CD4-positive, alpha-beta T cell treated with Interleukin-1 beta for 1 hour (primary cell): ENCODE data around the gene SMARCC1.

ENCODE experiments used
- DNase-seq, 2 donors: peaks; one replicate each; pipeline ENCODE4 v3.0.0-alpha.2; 2020 to 2022

The SMARCC1 gene

GRCh38 chr3:47692158-47692557 is 89.5 kb downstream of the SMARCC1 start:
- no peak for DNase-seq

GRCh38 chr3:47688488-47688887 is 93.2 kb downstream of the SMARCC1 start:
- DNase-seq: no peak

- DNase-seq: no peak
Measured at GRCh38 chr3:47685037-47685436, 96.7 kb downstream of the SMARCC1 start.

- DNase-seq: no peak
Measured at GRCh38 chr3:47681016-47681415, 100.7 kb downstream of the SMARCC1 start.

GRCh38 chr3:47678446-47679338 is 103.0 kb downstream of the SMARCC1 start:
- no peak for DNase-seq

- no peak for DNase-seq
Measured at GRCh38 chr3:47669026-47669749, 112.5 kb downstream of the SMARCC1 start.

- DNase-seq: no peak
Measured at GRCh38 chr3:47666118-47666517, 115.6 kb downstream of the SMARCC1 start.

- no peak for DNase-seq
Measured at GRCh38 chr3:47664519-47664918, 117.2 kb downstream of the SMARCC1 start.

- no peak for DNase-seq
Measured at GRCh38 chr3:47663630-47664240, 118.0 kb downstream of the SMARCC1 start.

- no peak for DNase-seq
Measured at GRCh38 chr3:47661121-47661752, 120.5 kb downstream of the SMARCC1 start.

GRCh38 chr3:47658444-47658843 is 123.2 kb downstream of the SMARCC1 start:
- no peak for DNase-seq

GRCh38 chr3:47652142-47652541 is 129.6 kb downstream of the SMARCC1 start:
- DNase-seq: no peak

GRCh38 chr3:47650294-47650693 is 131.4 kb downstream of the SMARCC1 start:
- no peak for DNase-seq

- DNase-seq: no peak
Measured at GRCh38 chr3:47647550-47647949, 134.1 kb downstream of the SMARCC1 start.

GRCh38 chr3:47646362-47646761 is 135.3 kb downstream of the SMARCC1 start:
- no peak for DNase-seq

GRCh38 chr3:47645551-47645950 is 136.1 kb downstream of the SMARCC1 start:
- DNase-seq: no peak

GRCh38 chr3:47643092-47643491 is 138.6 kb downstream of the SMARCC1 start:
- no peak for DNase-seq

- DNase-seq: no peak
Measured at GRCh38 chr3:47641739-47642138, 140.0 kb downstream of the SMARCC1 start.

GRCh38 chr3:47636921-47637320 is 144.8 kb downstream of the SMARCC1 start:
- DNase-seq: no peak

- DNase-seq: no peak
Measured at GRCh38 chr3:47636225-47636624, 145.5 kb downstream of the SMARCC1 start.

GRCh38 chr3:47635536-47635935 is 146.2 kb downstream of the SMARCC1 start:
- no peak for DNase-seq

GRCh38 chr3:47634996-47635395 is 146.7 kb downstream of the SMARCC1 start:
- DNase-seq: peak in 1 of 2 donors; percentile 2

GRCh38 chr3:47630810-47631209 is 150.9 kb downstream of the SMARCC1 start:
- DNase-seq: no peak
